Caco-2 (cell line): ENCODE results near the gene MT3. TPM values are rescaled to one million over a fixed set of nuclear protein-coding genes. Genes with fewer than 3 reads are reported as not detected.

ENCODE experiments used
- BruUV-seq: library from RNA; stranded (reverse); fragments of 400-500 nt; replicated peaks from 2 replicates; lab custom pipeline; 2021; lab: Mats Ljungman, UMichigan
- CTCF ChIA-PET: fragments of 300-600 bp; sonication (Branson Sonifier 250); formaldehyde crosslinking; loops from one replicate; lab custom pipeline; 2022; ENCODE audit warnings: antibody characterized with exemption; lab: Charles Lee
- POLR2A ChIA-PET: fragments of 300-600 bp; sonication (Branson Sonifier 250); formaldehyde crosslinking; loops from one replicate; lab custom pipeline; 2022; ENCODE audit warnings: antibody characterized with exemption; lab: Charles Lee
- DNase-seq, 2 experiments: peaks; one replicate each; pipeline versions ENCODE4 v3.0.0 to v3.0.0-alpha.2; 2020 to 2022
- H3K27me3 ChIP-seq: replicated peaks from 2 replicates; pipeline ENCODE4 v1.6.0; 2011; ENCODE audit warnings: low read length; ENCODE audit not compliant: control insufficient read depth, insufficient read depth
- H3K36me3 ChIP-seq: 2 replicates; pipeline ENCODE4 v1.5.1; 2011; ENCODE audit warnings: low read length; ENCODE audit not compliant: control insufficient read depth, insufficient read depth
- H3K4me1 ChIP-seq: fragments of 250-450 bp; sonication (Bioruptor Pico); 2 replicates; pipeline ENCODE4 v1.5.1; 2020; ENCODE audit warnings: mild to moderate bottlenecking
- H3K4me3 ChIP-seq: 2 replicates; pipeline ENCODE4 v1.5.1; 2011; ENCODE audit warnings: low read depth, mild to moderate bottlenecking, control low read depth, low read length
- H3K9me3 ChIP-seq: fragments of 250-450 bp; sonication (Bioruptor Pico); 2 replicates; pipeline ENCODE4 v1.5.1; 2020; ENCODE audit warnings: mild to moderate bottlenecking, moderate library complexity
- H3K27ac Mint-ChIP-seq: one replicate; pipeline ENCODE4 v1.8.0; 2022; ENCODE audit warnings: mixed read lengths; ENCODE audit not compliant: unreplicated experiment
- H3K27me3 Mint-ChIP-seq: one replicate; pipeline ENCODE4 v1.8.0; 2022; ENCODE audit warnings: mixed read lengths; ENCODE audit not compliant: insufficient read depth, unreplicated experiment
- H3K36me3 Mint-ChIP-seq: one replicate; pipeline ENCODE4 v1.8.0; 2022; ENCODE audit warnings: mild to moderate bottlenecking, mixed read lengths; ENCODE audit not compliant: insufficient read depth, unreplicated experiment
- H3K4me1 Mint-ChIP-seq: one replicate; pipeline ENCODE4 v1.8.0; 2022; ENCODE audit warnings: low read depth, mixed read lengths; ENCODE audit not compliant: unreplicated experiment
- H3K4me3 Mint-ChIP-seq: one replicate; pipeline ENCODE4 v1.8.0; 2022; ENCODE audit warnings: mild to moderate bottlenecking, moderate library complexity, mixed read lengths; ENCODE audit not compliant: unreplicated experiment
- H3K9me3 Mint-ChIP-seq: one replicate; pipeline ENCODE4 v1.8.0; 2022; ENCODE audit warnings: mixed read lengths; ENCODE audit not compliant: unreplicated experiment
- intact Hi-C: fragments of 100-400 bp; cut with micrococcal nuclease; formaldehyde crosslinking; loops from one replicate; pipeline ENCODE4 v1.10.0; 2022; ENCODE audit not compliant: unreplicated experiment
- total RNA-seq: library from RNA; stranded (reverse); gene quantifications from 2 replicates; pipeline ENCODE4 v1.2.3, GENCODE V29; 2022
- TF ChIP-seq, protein P1 (sequence below), 2 experiments: fragments of 200-600 bp in 1 of 2; IDR thresholded peaks; 1 replicate in 1 of 2; 2 replicates in 1 of 2; pipeline versions ENCODE4 v1.5.1 to v1.8.0; 2011 to 2022; ENCODE audit warnings: antibody characterized with exemption in 1 of 2, control low read depth in 1 of 2, inconsistent platforms in 1 of 2, low read depth in 1 of 2, low read length in 1 of 2, mild to moderate bottlenecking in 1 of 2, moderate library complexity in 1 of 2; ENCODE audit not compliant: insufficient read depth in 1 of 2, severe bottlenecking in 1 of 2, unreplicated experiment in 1 of 2

MT3 gene
- total RNA-seq, 1 experiment from 2014 or later: not detected

DNA sequence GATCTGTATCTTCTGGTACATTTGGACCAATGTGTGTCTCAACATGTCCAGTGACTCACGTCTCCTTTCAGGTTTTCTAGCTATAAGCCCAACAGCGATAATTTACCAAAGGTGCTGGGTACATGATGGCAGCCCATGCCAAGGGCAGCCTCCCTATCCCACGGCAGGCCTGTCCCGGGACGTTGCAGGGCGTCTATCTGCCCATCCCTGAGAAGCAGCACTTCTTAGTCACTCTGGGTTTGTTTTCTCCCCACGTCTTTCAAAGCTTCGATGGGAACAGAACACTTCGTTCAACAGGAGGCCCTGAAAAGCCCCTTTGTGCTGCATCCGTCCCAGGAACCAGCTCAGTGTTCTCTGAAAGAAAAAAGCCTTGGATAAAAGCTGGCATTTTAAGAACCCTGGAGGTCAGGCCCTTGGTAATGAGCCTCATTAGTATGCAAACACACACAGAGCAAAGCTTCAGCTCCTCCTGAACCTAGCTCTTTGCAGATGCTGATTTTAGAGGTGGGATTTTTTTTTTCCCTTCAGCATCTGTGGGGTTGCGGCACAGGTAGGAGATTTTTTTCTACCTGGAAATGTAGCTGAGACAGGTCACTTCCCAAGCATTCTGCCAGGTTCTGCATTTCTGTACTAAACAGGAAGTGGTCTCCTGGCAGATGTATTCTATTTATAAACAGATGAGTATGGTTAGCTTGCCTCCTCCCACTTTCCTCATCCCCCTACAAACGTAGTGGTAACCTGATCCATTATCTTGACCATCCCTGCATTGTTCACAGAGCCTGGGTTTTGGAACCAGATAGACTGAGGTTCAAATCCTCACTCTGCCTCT lies 42.0 kb upstream of the MT3 start:
- Histone ChIP-seq H3K36me3 (no peaks in the 10 kb centered on the region), H3K9me3 (no peaks in the 10 kb centered on the region), H3K4me1 (no peaks in the 10 kb centered on the region), H3K27me3 (no peaks in the 10 kb centered on the region), H3K4me3 (no peak overlapping the region)
- Mint-ChIP-seq H3K9me3 (peaks cover under 1% of the 10 kb centered on the region), H3K4me1 (no peaks in the 10 kb centered on the region), H3K27me3 (peaks cover 12% of the 10 kb centered on the region), H3K27ac (no peak overlapping the region), H3K4me3 (no peak overlapping the region), H3K36me3 (no peaks in the 10 kb centered on the region)
- TF ChIP-seq, protein P1, sequence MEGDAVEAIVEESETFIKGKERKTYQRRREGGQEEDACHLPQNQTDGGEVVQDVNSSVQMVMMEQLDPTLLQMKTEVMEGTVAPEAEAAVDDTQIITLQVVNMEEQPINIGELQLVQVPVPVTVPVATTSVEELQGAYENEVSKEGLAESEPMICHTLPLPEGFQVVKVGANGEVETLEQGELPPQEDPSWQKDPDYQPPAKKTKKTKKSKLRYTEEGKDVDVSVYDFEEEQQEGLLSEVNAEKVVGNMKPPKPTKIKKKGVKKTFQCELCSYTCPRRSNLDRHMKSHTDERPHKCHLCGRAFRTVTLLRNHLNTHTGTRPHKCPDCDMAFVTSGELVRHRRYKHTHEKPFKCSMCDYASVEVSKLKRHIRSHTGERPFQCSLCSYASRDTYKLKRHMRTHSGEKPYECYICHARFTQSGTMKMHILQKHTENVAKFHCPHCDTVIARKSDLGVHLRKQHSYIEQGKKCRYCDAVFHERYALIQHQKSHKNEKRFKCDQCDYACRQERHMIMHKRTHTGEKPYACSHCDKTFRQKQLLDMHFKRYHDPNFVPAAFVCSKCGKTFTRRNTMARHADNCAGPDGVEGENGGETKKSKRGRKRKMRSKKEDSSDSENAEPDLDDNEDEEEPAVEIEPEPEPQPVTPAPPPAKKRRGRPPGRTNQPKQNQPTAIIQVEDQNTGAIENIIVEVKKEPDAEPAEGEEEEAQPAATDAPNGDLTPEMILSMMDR (IDR thresholded peaks at IDR 0.05; ENCODE audit: insufficient read depth in 1 of 2, low read depth in 1 of 2, low read length in 1 of 2, severe bottlenecking in 1 of 2, unreplicated experiment in 1 of 2): no peak
- no TSS peak for BruUV-seq
- intact Hi-C loops: no loop called here
- ChIA-PET POLR2A (interaction anchor here (0.7 kb wide), 1 partner anchor 58 kb away, joined by 4 read pairs; no protein-coding TSS in a partner anchor), CTCF (interaction anchor here (0.7 to 0.9 kb wide), 3 partner anchors 11 to 33 kb away, joined by 3 to 4 read pairs (median 4); no protein-coding TSS in a partner anchor)
- no peak for DNase-seq

DNA sequence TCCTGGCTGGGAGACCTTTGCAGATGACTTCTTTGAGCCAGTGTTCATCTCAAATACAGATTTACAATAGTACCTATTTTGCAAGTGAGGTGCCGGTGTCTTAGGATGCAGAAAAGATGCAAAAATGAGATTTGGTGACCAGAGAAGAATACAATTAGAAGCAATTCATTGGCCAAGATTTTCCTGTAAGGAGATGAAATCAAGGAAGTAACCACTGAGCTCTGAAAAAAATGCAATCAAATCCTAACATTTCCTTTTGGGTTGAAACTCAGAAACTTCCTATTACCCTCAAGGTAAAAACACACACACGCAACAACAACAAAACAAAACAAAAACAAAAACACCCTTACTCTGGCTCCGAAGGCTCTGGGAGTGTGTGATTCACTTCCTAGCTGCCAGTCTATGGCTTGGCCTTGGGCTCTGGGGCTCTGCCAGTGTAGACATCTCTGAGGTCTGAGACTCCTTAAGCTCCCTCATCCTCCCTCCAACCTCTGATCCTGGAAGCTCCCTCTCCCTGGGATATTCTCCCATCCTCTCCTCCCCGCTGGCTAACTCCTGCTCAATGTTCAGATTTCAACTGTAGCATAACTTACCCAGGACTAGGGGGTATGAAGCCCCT lies 41.3 kb upstream of the MT3 start:
- H3K9me3 Mint-ChIP-seq: no peaks in the 10 kb centered on the region
- no peak overlapping the region for H3K4me3 ChIP-seq
- DNase-seq: no peak
- ChIA-PET POLR2A (interaction anchor here (0.7 kb wide), 1 partner anchor 100 kb away, joined by 7 read pairs; no protein-coding TSS in a partner anchor), CTCF (no interaction called here)
- no peak overlapping the region for H3K27ac Mint-ChIP-seq
- no peaks in the 10 kb centered on the region for H3K27me3 ChIP-seq
- H3K36me3 Mint-ChIP-seq: no peaks in the 10 kb centered on the region
- no TSS peak for BruUV-seq
- no peaks in the 10 kb centered on the region for H3K36me3 ChIP-seq
- no peak overlapping the region for H3K4me3 Mint-ChIP-seq
- peaks cover 12% of the 10 kb centered on the region for H3K27me3 Mint-ChIP-seq
- no peaks in the 10 kb centered on the region for H3K4me1 Mint-ChIP-seq
- TF ChIP-seq, protein P1 (IDR thresholded peaks at IDR 0.05; ENCODE audit: insufficient read depth in 1 of 2, low read depth in 1 of 2, low read length in 1 of 2, severe bottlenecking in 1 of 2, unreplicated experiment in 1 of 2): no peak
- intact Hi-C loops: no loop called here
- no peaks in the 10 kb centered on the region for H3K4me1 ChIP-seq
- H3K9me3 ChIP-seq: no peaks in the 10 kb centered on the region

DNA sequence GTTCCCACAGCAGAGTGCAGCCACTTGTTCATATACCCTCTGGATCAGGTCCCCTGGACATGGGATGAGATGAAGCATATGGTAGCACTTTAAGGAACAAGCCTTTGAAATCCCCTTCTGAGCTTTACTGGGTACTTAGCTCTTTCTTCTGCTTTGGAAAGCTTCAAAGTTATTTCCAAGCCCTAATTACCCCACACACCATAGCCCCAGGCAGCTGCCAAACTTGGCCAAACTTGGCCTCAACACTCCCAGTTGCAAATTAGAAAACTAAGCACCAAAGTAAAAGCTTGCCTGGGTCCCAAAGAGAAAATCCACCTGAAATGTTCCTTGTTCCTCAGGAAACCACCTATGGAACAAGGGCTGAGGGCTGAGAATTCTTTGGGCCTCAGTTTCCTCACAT lies 40.2 kb upstream of the MT3 start:
- no peaks in the 10 kb centered on the region for H3K9me3 ChIP-seq
- Mint-ChIP-seq H3K9me3 (no peaks in the 10 kb centered on the region), H3K27me3 (peaks cover 12% of the 10 kb centered on the region), H3K36me3 (no peaks in the 10 kb centered on the region), H3K27ac (no peak overlapping the region), H3K4me1 (no peaks in the 10 kb centered on the region), H3K4me3 (no peak overlapping the region)
- H3K27me3 ChIP-seq: no peaks in the 10 kb centered on the region
- DNase-seq: no peak
- H3K36me3 ChIP-seq: no peaks in the 10 kb centered on the region
- ChIA-PET POLR2A (no interaction called here), CTCF (no interaction called here)
- intact Hi-C loops: no loop called here
- H3K4me3 ChIP-seq: no peak overlapping the region
- BruUV-seq: no TSS peak
- H3K4me1 ChIP-seq: no peaks in the 10 kb centered on the region
- TF ChIP-seq, protein P1 (IDR thresholded peaks at IDR 0.05; ENCODE audit: insufficient read depth in 1 of 2, low read depth in 1 of 2, low read length in 1 of 2, severe bottlenecking in 1 of 2, unreplicated experiment in 1 of 2): no peak
